Measurements from ENCODE around the gene UGT1A10. TPM values are rescaled to one million over a fixed set of nuclear protein-coding genes. Genes with fewer than 3 reads are reported as not detected.

UGT1A10 gene
- total and polyA plus RNA-seq, 2 of the 13 experiments (the other 11 are each of a cell fraction or from before 2014, with no cell fraction given), result not detected

- TF ChIP-seq NR1H2 (CRISPR knock-in tag; IDR thresholded peaks at IDR 0.05; ENCODE audit: borderline replicate concordance, low read depth) (no peak), ZBTB37 (CRISPR knock-in tag; IDR thresholded peaks at IDR 0.05) (peak; percentile 94), HOXD1 (CRISPR knock-in tag; IDR thresholded peaks at IDR 0.05) (peak; percentile 96), ZNF530 (CRISPR knock-in tag; IDR thresholded peaks at IDR 0.05; ENCODE audit: low read depth) (no peak), ZNF343 (CRISPR knock-in tag; IDR thresholded peaks at IDR 0.05) (no peak), NKX3-1 (CRISPR knock-in tag; IDR thresholded peaks at IDR 0.05) (peak; percentile 99), ZBTB40 (IDR thresholded peaks at IDR 0.05) (no peak), ZBTB40 (CRISPR knock-in tag; IDR thresholded peaks at IDR 0.05) (peak; percentile 31; the same call in 1 of the 2 replicates), NFATC3 (CRISPR knock-in tag; IDR thresholded peaks at IDR 0.05) (no peak), GABPA (IDR thresholded peaks at IDR 0.05; ENCODE audit: low read depth, low read length) (no peak), GABPA (CRISPR knock-in tag; IDR thresholded peaks at IDR 0.05; ENCODE audit: low read depth) (peak; percentile 60; the same call in 1 of the 2 replicates), NFIC (IDR thresholded peaks at IDR 0.05; ENCODE audit: low read length) (peak; percentile 98), CREB1 (IDR thresholded peaks at IDR 0.05) (peak; percentile 67), CREB1 (CRISPR knock-in tag; IDR thresholded peaks at IDR 0.05) (peak; percentile 87), TCF7 (IDR thresholded peaks at IDR 0.05; ENCODE audit: low read depth) (peak; percentile 100), RXRA (CRISPR knock-in tag; IDR thresholded peaks at IDR 0.05) (peak; percentile 95; the same call in 1 of the 2 replicates), ZNF816 (CRISPR knock-in tag; IDR thresholded peaks at IDR 0.05; ENCODE audit: borderline replicate concordance) (peak; percentile 91; the same call in 1 of the 2 replicates), SMC3 (IDR thresholded peaks at IDR 0.05; ENCODE audit: low read length) (peak; percentile 13; the same call in 1 of the 2 replicates), CREBL2 (CRISPR knock-in tag; IDR thresholded peaks at IDR 0.05; ENCODE audit: borderline replicate concordance) (no peak), CBFB (CRISPR knock-in tag; IDR thresholded peaks at IDR 0.05) (peak; percentile 83)
Measured at GRCh38 chr2:233756429-233757081, 120.3 kb downstream of the UGT1A10 start (continued).
